HCT116 (cell line): ENCODE results near the gene SORCS2. TPM values are rescaled to one million over a fixed set of nuclear protein-coding genes. Genes with fewer than 3 reads are reported as not detected.

ENCODE experiments used
- ATAC-seq: fragments of 200-7000 bp; cut with Tn5 transposase; 2 replicates; pipeline ENCODE4 v1.9.1; 2020; ENCODE audit warnings: mild to moderate bottlenecking, moderate library complexity
- BruUV-seq: library from RNA; stranded (reverse); fragments of 400-500 nt; replicated peaks from 2 replicates; lab custom pipeline; 2021; lab: Mats Ljungman, UMichigan
- CTCF ChIA-PET: fragments of 300-600 bp; sonication (Branson Sonifier 250); formaldehyde crosslinking; loops from one replicate; lab custom pipeline; 2021; ENCODE audit warnings: antibody characterized with exemption; lab: Charles Lee
- POLR2A ChIA-PET: fragments of 300-600, 350-600 bp; sonication (Branson Sonifier 250); formaldehyde crosslinking; loops from one replicate; lab custom pipeline; 2021; ENCODE audit warnings: antibody characterized with exemption; lab: Charles Lee
- RAD21 ChIA-PET, 2 experiments: fragments of 300-600 bp; sonication (Branson Sonifier 250); formaldehyde crosslinking; loops; one replicate each; lab custom pipeline; 2023; ENCODE audit warnings: low total read pairs in 2 of 2; ENCODE audit not compliant: uncharacterized antibody in 2 of 2, unreplicated experiment in 2 of 2, low non-redundant PET in 1 of 2; lab: Charles Lee
- DNase-seq: peaks from one replicate; pipeline ENCODE4 v3.0.0-alpha.2; 2010; ENCODE audit warnings: low read depth, low spot score
- H2AFZ ChIP-seq: fragments of 200-600 bp; shearing (Covaris generic), sonication (generic); 2 replicates; pipeline ENCODE4 v1.6.1; 2017; ENCODE audit warnings: low read depth, mixed run types, mixed read lengths, antibody characterized with exemption, low read length; ENCODE audit not compliant: poor library complexity, severe bottlenecking
- H3K27ac ChIP-seq: 2 replicates; pipeline ENCODE4 v1.5.1; 2012; ENCODE audit warnings: low read depth, low read length
- H3K27me3 ChIP-seq: fragments of 200-600 bp; sonication (generic); 2 replicates; pipeline ENCODE4 v1.6.1; 2016; ENCODE audit warnings: mixed run types, low read length, mixed read lengths; ENCODE audit not compliant: insufficient read depth
- H3K36me3 ChIP-seq, 2 experiments: fragments of 200-500 bp in 1 of 2; fragments of 200-600 bp in 1 of 2; sonication (Bioruptor generic) in 1 of 2; sonication (generic) in 1 of 2; 2 replicates each; pipeline versions ENCODE4 v1.5.1 to v1.6.1; 2014 to 2016; ENCODE audit warnings: low read length in 2 of 2, inconsistent platforms in 1 of 2, mixed read lengths in 1 of 2, mixed run types in 1 of 2; ENCODE audit not compliant: insufficient read depth in 2 of 2, control insufficient read depth in 1 of 2
- H3K4me1 ChIP-seq, 2 experiments: fragments of 200-600 bp in 1 of 2; sonication (generic) in 1 of 2; 2 replicates each; pipeline versions ENCODE4 v1.5.1 to v1.6.1; 2012 to 2017; ENCODE audit warnings: low read length in 2 of 2, inconsistent platforms in 1 of 2, mild to moderate bottlenecking in 1 of 2, mixed read lengths in 1 of 2, mixed run types in 1 of 2, moderate library complexity in 1 of 2; ENCODE audit not compliant: insufficient read depth in 2 of 2, control insufficient read depth in 1 of 2
- H3K4me2 ChIP-seq: fragments of 200-600 bp; sonication (generic); 2 replicates; pipeline ENCODE4 v1.6.1; 2017; ENCODE audit warnings: mixed run types, low read length, mixed read lengths
- H3K4me3 ChIP-seq, 2 experiments: fragments of 200-600 bp in 1 of 2; sonication (generic) in 1 of 2; replicated peaks in 1 of 2; 2 replicates each; pipeline ENCODE4 v1.5.1; 2011 to 2016; ENCODE audit warnings: low read length in 2 of 2, control low read depth in 1 of 2, low read depth in 1 of 2, mild to moderate bottlenecking in 1 of 2, mixed read lengths in 1 of 2, mixed run types in 1 of 2
- H3K79me2 ChIP-seq: fragments of 200-600 bp; sonication (generic); 2 replicates; pipeline ENCODE4 v1.6.1; 2017; ENCODE audit warnings: mild to moderate bottlenecking, mixed run types, low read length, moderate library complexity, mixed read lengths; ENCODE audit not compliant: insufficient read depth
- H3K9ac ChIP-seq: fragments of 200-600 bp; sonication (generic); 2 replicates; pipeline ENCODE4 v1.6.1; 2016; ENCODE audit warnings: low read length, mixed read lengths
- H3K9me2 ChIP-seq: fragments of 200-600 bp; sonication (generic), shearing (Covaris generic); 2 replicates; pipeline ENCODE4 v1.6.1; 2017; ENCODE audit warnings: mixed run types, mild to moderate bottlenecking, moderate library complexity; ENCODE audit not compliant: insufficient read depth
- H3K9me3 ChIP-seq, 2 experiments: fragments of 200-500 bp in 1 of 2; fragments of 200-600 bp in 1 of 2; sonication (Bioruptor generic) in 1 of 2; sonication (generic) in 1 of 2; 2 replicates each; pipeline ENCODE4 v1.6.1; 2014 to 2017; ENCODE audit warnings: low read length in 2 of 2, mixed read lengths in 2 of 2, inconsistent platforms in 1 of 2, low read depth in 1 of 2, mild to moderate bottlenecking in 1 of 2, mixed run types in 1 of 2, moderate library complexity in 1 of 2; ENCODE audit not compliant: control insufficient read depth in 1 of 2, insufficient read depth in 1 of 2
- H4K20me1 ChIP-seq: fragments of 200-600 bp; sonication (generic), shearing (Covaris generic); 2 replicates; pipeline ENCODE4 v1.6.1; 2017; ENCODE audit warnings: mixed run types, mild to moderate bottlenecking, moderate library complexity; ENCODE audit not compliant: insufficient read depth
- CBX3 ChIP-seq: IDR thresholded peaks from 2 replicates; pipeline ENCODE4 v1.6.1; 2012; ENCODE audit warnings: low read depth
- CEBPB ChIP-seq: IDR thresholded peaks from 2 replicates; pipeline ENCODE4 v1.6.1; 2012; ENCODE audit warnings: low read depth
- EZH2 ChIP-seq: fragments of 200-600 bp; sonication (generic); IDR thresholded peaks from 2 replicates; pipeline ENCODE4 v1.6.1; 2017; ENCODE audit warnings: antibody characterized with exemption, mixed run types
- FOSL1 ChIP-seq: IDR thresholded peaks from 2 replicates; pipeline ENCODE4 v1.6.1; 2012; ENCODE audit warnings: low read depth
- POLR2AphosphoS5 ChIP-seq: IDR thresholded peaks from 2 replicates; pipeline ENCODE4 v1.6.1; 2011; ENCODE audit warnings: mild to moderate bottlenecking, low read depth, low read length, moderate library complexity
- SP1 ChIP-seq: IDR thresholded peaks from 2 replicates; pipeline ENCODE4 v1.6.1; 2012; ENCODE audit warnings: low read depth
- intact Hi-C: fragments of 100-400 bp; cut with micrococcal nuclease; formaldehyde crosslinking; loops from 2 replicates; pipeline ENCODE4 v1.10.0; 2022
- total RNA-seq: library from RNA; stranded (reverse); gene quantifications from one replicate; pipeline ENCODE4 v1.2.1, GENCODE V29; 2021; ENCODE audit not compliant: unreplicated experiment
- TF ChIP-seq, protein P1 (sequence below): IDR thresholded peaks from 2 replicates; pipeline ENCODE4 v1.6.1; 2011; ENCODE audit warnings: mild to moderate bottlenecking, low read length, moderate library complexity; ENCODE audit not compliant: insufficient replicate concordance; ENCODE audit errors: extremely low read depth
- TF ChIP-seq, protein P2 (sequence below): IDR thresholded peaks from 2 replicates; pipeline ENCODE4 v1.6.1; 2012; ENCODE audit warnings: low read depth

SORCS2 gene
- total RNA-seq, 1 experiment from 2014 or later = 0.37 TPM

DNA sequence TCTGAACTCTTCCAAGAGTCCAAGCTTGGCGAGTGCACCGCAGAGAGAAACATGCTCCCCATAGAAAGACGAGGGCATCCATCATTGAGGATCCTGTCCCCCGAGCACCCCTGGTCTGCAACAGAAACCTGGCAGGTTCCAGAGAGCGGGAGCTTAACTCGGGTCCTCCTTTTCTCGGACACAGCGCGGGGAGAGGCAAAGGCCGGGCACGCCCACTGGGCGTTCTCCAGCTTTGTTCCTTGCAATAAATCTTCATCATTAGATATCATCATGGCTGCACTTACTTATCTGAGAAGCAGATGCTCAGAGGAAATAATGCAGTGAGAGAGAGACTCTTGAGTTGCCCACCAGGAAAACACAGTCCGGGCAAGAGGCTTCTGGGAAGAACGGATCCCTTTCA, 332.5 kb downstream of the SORCS2 start:
- Histone ChIP-seq H4K20me1 (no peaks in the 10 kb centered on the region), H2AFZ (no peak overlapping the region), H3K9ac (no peak overlapping the region), H3K4me3 (no peak overlapping the region), H3K4me2 (no peak overlapping the region), H3K9me2 (no peaks in the 10 kb centered on the region), H3K79me2 (no peaks in the 10 kb centered on the region), H3K27me3 (peaks cover 16% of the 10 kb centered on the region), H3K36me3 (no peaks in the 10 kb centered on the region), H3K27ac (no peak overlapping the region), H3K4me1 (no peaks in the 10 kb centered on the region), H3K9me3 (no peaks in the 10 kb centered on the region)
- DNase-seq = no peak
- no peak for ATAC-seq
- intact Hi-C loops = no loop called here
- ChIA-PET CTCF (no interaction called here), RAD21 (no interaction called here), POLR2A (no interaction called here)
- no peak for TF ChIP-seq CBX3
- TF ChIP-seq, protein P1, sequence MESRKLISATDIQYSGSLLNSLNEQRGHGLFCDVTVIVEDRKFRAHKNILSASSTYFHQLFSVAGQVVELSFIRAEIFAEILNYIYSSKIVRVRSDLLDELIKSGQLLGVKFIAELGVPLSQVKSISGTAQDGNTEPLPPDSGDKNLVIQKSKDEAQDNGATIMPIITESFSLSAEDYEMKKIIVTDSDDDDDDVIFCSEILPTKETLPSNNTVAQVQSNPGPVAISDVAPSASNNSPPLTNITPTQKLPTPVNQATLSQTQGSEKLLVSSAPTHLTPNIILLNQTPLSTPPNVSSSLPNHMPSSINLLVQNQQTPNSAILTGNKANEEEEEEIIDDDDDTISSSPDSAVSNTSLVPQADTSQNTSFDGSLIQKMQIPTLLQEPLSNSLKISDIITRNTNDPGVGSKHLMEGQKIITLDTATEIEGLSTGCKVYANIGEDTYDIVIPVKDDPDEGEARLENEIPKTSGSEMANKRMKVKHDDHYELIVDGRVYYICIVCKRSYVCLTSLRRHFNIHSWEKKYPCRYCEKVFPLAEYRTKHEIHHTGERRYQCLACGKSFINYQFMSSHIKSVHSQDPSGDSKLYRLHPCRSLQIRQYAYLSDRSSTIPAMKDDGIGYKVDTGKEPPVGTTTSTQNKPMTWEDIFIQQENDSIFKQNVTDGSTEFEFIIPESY = no peak
- TF ChIP-seq SP1 = no peak
- TF ChIP-seq, protein P2, sequence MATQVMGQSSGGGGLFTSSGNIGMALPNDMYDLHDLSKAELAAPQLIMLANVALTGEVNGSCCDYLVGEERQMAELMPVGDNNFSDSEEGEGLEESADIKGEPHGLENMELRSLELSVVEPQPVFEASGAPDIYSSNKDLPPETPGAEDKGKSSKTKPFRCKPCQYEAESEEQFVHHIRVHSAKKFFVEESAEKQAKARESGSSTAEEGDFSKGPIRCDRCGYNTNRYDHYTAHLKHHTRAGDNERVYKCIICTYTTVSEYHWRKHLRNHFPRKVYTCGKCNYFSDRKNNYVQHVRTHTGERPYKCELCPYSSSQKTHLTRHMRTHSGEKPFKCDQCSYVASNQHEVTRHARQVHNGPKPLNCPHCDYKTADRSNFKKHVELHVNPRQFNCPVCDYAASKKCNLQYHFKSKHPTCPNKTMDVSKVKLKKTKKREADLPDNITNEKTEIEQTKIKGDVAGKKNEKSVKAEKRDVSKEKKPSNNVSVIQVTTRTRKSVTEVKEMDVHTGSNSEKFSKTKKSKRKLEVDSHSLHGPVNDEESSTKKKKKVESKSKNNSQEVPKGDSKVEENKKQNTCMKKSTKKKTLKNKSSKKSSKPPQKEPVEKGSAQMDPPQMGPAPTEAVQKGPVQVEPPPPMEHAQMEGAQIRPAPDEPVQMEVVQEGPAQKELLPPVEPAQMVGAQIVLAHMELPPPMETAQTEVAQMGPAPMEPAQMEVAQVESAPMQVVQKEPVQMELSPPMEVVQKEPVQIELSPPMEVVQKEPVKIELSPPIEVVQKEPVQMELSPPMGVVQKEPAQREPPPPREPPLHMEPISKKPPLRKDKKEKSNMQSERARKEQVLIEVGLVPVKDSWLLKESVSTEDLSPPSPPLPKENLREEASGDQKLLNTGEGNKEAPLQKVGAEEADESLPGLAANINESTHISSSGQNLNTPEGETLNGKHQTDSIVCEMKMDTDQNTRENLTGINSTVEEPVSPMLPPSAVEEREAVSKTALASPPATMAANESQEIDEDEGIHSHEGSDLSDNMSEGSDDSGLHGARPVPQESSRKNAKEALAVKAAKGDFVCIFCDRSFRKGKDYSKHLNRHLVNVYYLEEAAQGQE = no peak
- TF ChIP-seq POLR2AphosphoS5 = no peak
- TF ChIP-seq FOSL1 = no peak
- TF ChIP-seq EZH2 = no peak
- TF ChIP-seq CEBPB = no peak
- BruUV-seq = no TSS peak
